GM19455 (cell line): ENCODE measurements around the gene SACM1L.

ENCODE experiments used
- ATAC-seq: cut with Tn5 transposase; IDR thresholded peaks from one replicate; pipeline ENCODE4 v1.9.1; 2021; ENCODE audit not compliant: unreplicated experiment

SACM1L gene

DNA sequence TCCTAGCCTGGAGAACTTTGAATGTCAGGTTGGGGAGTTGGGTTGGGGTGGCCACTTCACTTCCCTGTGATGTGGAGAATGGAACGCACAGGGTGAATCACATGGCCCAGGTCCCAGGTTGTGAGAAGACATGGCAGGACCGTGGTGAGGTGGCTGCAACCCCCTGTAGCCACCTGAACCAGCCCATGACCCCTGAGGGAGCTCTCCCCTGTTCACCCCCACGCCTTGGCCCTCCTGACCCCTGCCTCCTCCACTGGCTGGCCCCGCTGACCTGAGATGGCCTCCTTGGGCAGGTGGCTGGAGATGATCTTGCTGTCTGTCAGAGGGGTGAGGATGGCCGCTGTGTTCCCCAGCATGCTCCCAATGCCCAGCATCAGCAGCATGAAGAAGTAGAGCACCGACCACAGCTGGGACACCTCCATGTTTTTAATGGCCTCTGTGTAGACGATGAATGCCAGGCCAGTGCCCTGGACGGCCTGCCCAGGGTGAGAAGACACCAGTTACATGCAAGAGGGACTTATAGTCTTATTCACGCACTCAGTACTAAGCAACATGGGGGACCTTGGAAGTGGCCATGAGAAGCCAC is 76.2 kb downstream of the SACM1L start:
- ATAC-seq, result no peak

DNA sequence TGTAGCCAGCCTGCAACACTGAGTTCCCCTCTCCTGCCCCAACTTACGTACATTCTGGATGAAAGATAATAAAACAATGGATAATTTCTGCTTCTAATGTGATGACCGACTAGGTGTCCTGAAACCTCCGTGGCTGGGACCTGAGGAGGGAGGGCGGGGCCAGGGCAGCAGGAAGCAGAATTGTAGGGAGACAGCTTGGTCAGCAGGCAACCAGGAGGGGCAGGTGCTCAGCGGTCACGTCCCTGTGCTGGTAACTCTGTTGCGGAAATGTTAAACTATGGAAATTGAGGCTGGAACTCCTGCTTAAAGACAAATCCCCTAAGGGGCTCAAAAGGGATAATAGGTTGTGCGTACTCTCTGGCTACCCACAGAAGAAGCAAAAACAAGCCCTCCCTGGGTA is 76.8 kb downstream of the SACM1L start:
- ATAC-seq, result no peak

DNA sequence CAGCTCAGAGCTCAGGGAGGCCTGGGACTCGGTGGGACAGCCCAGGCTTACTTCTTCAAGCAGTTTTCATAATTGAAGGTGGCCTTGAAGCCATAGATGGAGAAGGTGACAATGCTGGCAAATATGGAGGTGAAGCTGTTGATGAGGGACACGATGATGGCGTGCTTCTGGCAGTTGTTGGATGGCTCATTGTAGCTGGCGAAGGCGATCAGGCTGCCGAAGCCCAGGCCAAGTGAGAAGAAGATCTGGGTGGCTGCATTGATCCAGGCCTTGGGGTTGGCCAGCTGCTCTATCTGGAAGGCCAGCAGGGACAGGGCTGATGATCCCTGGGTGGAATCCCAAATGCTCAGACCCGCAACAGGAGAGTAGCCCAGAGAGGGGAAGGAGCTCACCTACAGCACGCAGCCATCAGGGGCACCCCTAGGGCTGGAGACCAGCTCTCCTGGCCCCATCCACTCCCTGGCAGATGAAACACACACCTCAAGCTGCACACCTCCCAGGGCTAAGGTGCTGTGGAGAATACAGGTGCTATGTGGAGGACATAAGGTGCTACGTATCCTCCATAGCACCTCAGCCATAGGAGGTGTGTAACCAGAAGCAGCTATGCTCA is 82.1 kb downstream of the SACM1L start:
- no peak for ATAC-seq

GRCh38 chr3:45771831-45772230 is 82.6 kb downstream of the SACM1L start:
- ATAC-seq, result no peak

GRCh38 chr3:45772341-45773035 is 83.3 kb downstream of the SACM1L start:
- ATAC-seq, result no peak

DNA sequence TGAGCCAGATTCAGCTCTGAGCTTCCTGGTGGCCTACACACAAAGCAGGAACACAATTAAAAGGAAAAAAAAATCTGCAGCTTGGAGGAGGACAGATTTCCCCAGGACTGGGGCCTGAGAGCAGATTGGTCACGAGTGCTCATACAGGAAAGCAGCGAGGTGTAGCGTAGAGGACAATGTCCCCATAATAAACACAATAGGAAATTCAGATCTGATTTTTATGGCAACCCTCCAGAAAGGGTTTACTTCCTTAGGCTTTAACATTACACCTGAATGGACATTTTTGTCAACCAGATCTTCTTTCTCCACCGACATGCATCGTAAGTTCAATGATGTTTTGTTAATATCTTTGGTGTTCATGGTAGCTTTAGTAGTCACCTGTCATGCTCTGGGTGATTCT is 83.9 kb downstream of the SACM1L start:
- ATAC-seq, result no peak

- ATAC-seq, result no peak
Measured at GRCh38 chr3:45773714-45774449, 84.7 kb downstream of the SACM1L start.

- no peak for ATAC-seq
Measured at GRCh38 chr3:45774581-45775521, 85.7 kb downstream of the SACM1L start.

DNA sequence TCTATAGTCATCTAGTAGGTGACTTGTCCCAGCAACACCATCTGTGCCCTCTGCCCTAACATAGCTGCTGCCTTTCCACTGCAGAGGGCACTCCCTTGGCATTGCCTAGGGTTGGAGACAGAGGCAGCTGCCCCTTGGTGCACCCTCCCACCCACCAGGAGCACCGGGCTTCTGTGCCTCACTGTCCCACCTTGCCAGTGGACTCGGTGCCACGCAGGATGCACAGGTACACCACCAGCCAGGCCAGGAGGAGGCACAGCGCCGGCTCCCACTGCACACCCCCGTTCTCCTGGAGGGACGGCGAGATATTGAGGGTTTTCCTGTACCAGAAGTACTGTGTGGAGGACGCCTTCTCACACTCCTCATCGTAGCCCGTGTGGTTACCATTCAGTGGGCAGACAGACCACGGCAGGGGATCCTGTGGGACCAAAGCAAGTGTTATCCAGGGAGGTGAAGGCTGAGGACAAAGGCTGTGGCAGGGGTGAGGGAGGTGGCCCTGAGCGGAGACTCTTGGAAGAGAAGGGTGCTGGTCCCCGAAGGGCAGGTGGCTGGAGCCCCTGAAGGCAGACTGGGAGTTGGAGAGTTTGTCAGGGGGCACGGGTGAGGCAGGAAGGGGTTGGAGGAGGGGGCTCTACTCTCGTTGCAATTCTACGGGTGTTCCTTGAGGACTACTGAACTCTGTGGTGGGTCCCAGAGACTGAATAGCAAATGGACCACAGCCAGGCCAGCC is 86.5 kb downstream of the SACM1L start:
- no peak for ATAC-seq

- no peak for ATAC-seq
Measured at GRCh38 chr3:45776301-45776595, 87.1 kb downstream of the SACM1L start.

DNA sequence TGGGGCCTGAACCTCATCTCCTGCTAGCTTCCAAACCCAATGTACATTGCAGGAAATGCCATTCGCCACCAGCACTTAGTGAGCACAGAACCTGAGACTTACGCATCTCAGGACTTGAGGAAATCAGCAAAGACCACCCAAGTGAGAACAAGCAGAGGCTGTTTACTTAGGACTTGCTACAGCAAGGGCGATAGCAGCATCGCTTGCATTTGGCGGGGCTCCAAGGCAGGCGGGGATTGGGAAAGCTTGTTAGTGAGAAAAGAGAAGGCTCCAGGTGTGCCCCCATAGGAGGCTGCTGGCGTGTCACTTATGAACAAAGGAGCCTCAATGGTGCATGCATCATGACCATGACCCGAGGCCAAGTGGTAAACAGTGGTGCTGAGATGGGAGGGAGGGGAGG is 87.4 kb downstream of the SACM1L start:
- ATAC-seq, result no peak

DNA sequence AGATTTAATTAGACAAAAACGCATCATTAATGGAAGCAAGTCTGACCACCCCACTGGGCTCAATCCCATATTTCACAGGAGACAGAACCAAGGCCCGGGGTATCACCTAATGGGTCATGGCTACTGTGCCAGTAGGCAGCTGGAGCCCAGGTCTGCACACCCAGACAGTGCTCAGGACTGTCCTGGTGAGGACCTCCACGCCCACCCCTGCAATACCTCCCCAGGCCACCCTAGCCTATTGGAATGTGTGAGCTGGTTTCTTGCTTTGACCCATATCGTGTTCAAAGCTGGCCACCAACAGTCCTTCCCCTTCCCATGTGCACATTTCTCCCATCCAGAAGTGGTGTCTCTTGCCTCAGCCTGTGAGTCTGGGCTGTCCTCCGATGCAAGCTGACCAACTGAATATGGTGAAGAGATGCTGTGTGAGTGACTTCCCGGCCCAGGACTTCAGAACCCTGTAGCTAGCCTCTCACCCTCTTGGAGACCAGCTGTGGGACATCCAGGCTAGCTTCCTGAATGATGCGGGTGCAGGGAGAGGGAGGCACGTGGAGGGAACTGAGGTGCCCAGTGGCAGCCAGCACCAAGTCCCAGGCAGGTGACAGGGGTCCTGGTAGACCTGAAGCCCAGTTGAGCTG is 88.0 kb downstream of the SACM1L start:
- no peak for ATAC-seq

- ATAC-seq, result no peak
Measured at GRCh38 chr3:45777746-45778386, 88.7 kb downstream of the SACM1L start.

- ATAC-seq, result no peak
Measured at GRCh38 chr3:45778761-45779201, 89.6 kb downstream of the SACM1L start.

DNA sequence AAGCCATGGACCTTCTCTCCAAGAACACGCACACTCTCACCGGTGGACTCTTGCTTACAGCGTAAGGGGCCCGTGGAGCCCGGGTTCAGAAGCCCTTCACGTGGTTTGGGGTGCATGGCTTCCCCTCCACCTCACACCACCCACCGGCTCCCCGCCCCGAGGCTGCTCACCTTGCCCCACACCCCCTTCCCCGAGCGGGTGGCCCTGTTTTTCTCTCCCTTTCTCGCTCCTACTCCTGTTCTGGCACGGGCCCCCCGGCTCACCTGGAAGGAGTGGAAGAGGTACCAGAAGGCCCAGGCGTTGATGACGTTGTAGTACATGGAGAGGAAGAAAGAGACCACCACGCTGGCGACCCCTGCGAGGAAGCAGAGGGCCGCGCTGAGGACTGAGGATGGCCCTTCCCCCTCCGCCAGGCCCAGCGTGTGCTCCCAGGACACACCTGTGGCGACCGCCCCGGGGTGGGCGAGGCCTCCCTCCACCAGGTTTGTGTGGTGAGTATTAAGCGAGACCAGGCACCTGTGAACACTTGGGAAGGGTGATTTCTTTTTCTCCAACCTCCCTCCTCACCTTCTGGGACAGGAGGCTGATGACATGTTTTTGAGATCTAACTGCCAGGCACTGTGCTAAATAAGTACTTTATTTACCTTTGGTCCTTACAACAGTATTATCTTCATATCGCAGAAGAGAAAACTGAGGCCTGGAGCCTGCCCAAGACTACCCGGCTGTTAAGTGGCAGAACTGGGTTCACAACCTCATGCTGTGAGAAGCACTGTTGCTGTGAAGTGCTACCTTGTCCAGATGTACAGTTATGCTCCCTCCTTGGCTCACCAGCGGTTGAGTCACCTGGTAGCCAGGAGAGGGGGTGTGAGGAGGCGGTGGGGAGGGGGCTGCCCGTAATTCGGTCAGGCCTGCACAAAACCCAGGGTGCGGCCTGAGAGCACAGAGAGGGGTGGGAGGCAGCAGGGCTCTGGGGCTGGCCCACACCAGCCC is 90.8 kb downstream of the SACM1L start:
- ATAC-seq, result no peak

GRCh38 chr3:45781271-45781670 is 92.1 kb downstream of the SACM1L start:
- ATAC-seq, result no peak

DNA sequence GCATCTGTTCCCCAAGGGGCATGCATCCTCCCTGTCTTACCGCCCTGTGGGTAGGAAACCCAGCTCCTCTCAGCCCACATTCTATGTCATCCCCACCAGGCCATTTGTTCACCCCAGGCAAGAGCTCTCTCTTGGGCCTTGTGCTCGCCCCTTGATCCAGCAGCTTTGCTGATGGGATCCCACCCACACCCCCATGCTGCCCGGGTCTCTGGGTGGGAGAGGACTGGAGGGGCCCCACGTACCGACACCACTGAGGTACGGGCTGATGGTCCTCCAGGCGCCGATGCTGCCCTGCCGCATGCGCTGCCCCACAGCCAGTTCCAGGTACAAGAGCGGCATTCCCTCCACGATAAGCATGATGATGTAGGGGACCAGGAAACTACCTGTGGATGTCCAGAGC is 92.6 kb downstream of the SACM1L start:
- no peak for ATAC-seq

- ATAC-seq, result no peak
Measured at GRCh38 chr3:45782381-45782780, 93.2 kb downstream of the SACM1L start.
